Esophagus squamous epithelium (tissue), 4 donors: ENCODE results near the gene CXCR5.
A peak's percentile ranks its signal among the peaks of the same experiment; 100 is the strongest.

Experiments
- CTCF ChIP-seq, 6 experiments: fragments of 450-650 bp in 4 of 6; fragments of 200-600 bp in 2 of 6; sonication (generic) in 2 of 6; IDR thresholded peaks; one replicate each; pipeline ENCODE4 v1.5.1; 2016 to 2019; ENCODE audit warnings: antibody characterized with exemption in 6 of 6, mild to moderate bottlenecking in 4 of 6, moderate library complexity in 4 of 6
- POLR2A ChIP-seq, 4 donors: fragments of 450-650 bp; IDR thresholded peaks; one replicate each; pipeline ENCODE4 v1.6.1; 2017; ENCODE audit warnings: antibody characterized with exemption in 4 of 4, mild to moderate bottlenecking in 4 of 4, moderate library complexity in 3 of 4

- no peak for TF ChIP-seq CTCF (IDR thresholded peaks at IDR 0.05)
- TF ChIP-seq POLR2A (IDR thresholded peaks at IDR 0.05): peak in 2 of 4 donors; percentile 6 to 33
These were observed 33.9 kb downstream of the CXCR5 start for GRCh38 chr11:118917481-118918127.
